Measurements from ENCODE around the gene DAPK2.
"Not testable (repeated sequence)": the region's sequence is repeated elsewhere in the genome, so short reads cannot be mapped to it uniquely, and the experiment has no call there.

DAPK2 gene

GRCh38 chr15:63977119-63977518 lies 69.2 kb downstream of the DAPK2 start:
- no peak for DNase-seq (ENCODE audit: low read depth in 2 of 2, low spot score in 1 of 2)

DNA sequence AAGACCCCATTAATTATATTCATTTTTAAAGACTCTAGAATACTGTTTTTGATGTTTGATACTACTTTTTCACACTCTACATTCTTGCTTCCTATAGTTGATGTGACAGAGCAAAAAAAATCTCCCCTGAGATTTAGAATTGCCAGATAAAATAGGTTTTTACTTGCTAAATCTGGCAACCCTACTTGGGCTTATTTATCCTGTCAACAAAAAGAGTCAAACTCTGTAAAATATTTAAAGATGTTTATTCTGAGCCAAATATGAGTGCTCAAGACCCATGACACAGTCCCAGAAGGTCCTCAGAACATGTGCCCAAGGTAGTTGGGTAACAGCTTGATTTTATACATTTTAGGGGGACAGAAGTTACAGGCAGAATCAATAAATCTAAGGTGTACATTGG lies 72.3 kb downstream of the DAPK2 start:
- DNase-seq (ENCODE audit: low read depth in 2 of 2, low spot score in 1 of 2) = no peak

DNA sequence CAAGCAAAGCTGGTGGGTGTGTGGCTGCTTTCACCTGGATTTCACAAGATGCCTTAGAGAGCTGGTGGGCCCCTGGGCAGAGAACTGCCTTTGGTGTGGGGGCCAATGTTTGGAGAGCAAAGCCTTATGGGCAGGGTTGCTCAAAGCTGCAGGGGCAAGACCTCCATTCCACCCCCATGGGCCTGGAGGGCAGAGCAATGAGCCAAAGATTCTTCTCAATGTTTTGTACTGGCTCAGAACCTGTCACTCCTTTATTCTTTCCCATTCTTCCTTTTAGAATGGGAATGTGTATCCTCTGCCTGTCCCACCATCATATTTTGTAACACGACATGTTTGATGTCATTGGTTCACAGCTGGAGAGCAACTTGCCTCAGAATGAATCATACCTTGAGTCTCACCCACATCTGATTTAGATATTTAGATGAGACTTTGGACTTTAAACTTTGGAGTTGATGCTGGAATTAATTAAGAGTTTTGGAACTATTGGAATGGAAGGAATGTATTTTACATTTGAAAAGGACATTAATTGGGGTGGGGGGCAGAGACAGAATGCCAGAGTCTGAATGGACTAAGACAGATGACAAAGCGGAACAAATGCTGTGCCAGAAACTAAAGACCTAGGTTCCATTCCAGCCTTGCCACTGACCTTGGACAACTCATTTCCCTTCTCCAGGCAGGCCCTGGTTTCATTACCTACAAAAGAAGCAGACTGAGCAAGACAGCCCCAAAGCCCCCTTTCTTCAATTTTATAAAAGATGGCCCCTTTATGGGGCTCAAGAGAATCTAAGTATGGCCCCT lies 72.9 kb downstream of the DAPK2 start:
- no peak for DNase-seq (ENCODE audit: low read depth in 2 of 2, low spot score in 1 of 2)

DNA sequence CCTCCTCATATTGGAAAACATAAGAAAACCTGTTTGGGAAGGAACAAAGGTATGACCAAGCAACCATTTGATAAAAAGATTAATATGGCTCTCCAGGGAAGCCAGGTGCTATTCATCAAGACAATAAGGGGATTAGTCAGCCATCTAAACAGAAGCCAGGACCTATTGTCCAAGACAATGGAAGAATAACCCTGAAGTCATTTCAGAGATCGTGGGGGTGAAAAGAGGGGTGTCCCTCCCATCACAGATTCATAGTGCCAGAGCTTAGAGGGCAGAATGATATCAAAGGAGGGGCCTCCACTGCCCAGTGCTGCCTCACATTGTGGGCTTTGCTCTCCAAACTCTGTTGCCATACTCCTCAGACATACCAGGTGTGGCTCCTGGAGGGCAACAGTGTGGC lies 73.5 kb downstream of the DAPK2 start:
- no peak for DNase-seq (ENCODE audit: low read depth in 2 of 2, low spot score in 1 of 2)

- no peak for DNase-seq (ENCODE audit: low read depth in 2 of 2, low spot score in 1 of 2)
Observed at GRCh38 chr15:63971904-63972303, 74.4 kb downstream of the DAPK2 start.

- peak in 1 of 2 donors; percentile 16 for DNase-seq (ENCODE audit: low read depth in 2 of 2, low spot score in 1 of 2)
Observed at GRCh38 chr15:63971427-63971805, 74.9 kb downstream of the DAPK2 start.

GRCh38 chr15:63970621-63971426 lies 75.5 kb downstream of the DAPK2 start:
- DNase-seq (ENCODE audit: low read depth in 2 of 2, low spot score in 1 of 2) = no peak

- DNase-seq (ENCODE audit: low read depth in 2 of 2, low spot score in 1 of 2) = no peak
Observed at GRCh38 chr15:63969652-63970421, 76.4 kb downstream of the DAPK2 start.

DNA sequence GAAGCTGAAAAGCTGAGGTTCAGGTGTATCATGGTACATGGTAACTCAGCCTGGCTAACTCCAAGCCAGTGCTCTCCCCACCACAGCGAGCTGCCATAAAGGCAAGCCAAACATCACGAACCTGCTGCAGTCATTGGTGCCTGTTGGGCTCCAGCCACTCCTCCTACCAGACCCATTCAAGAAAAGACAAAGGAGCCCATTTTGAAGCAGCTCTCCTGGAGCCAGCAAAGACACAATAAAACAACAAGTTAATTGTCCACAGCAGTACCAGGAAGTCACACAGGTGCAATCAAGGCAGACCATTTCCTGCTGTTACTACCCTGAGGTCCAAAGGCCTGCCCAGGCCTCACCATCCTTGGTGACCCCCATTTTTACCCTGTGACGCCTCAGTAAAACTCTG lies 77.6 kb downstream of the DAPK2 start:
- no peak for DNase-seq (ENCODE audit: low read depth in 2 of 2, low spot score in 1 of 2)

DNA sequence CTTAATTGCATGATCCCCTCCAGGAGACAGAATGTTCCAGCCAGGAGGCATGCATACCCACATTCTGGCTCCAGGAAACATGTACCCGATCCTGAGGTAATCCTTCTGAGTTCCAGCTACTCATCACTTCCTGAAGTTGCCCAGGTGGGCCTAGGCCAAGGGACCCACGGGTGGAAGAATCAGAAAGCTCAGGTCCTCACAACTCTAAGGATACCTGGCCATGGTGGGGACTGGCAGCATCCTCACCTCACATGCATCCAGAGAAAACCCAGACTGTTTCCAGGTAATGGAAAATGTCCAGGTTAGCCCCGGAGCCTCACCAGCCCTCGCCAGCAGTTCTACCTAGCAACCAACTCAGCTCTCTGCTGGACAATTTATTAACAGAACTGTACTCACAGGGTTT lies 78.2 kb downstream of the DAPK2 start:
- DNase-seq (ENCODE audit: low read depth in 2 of 2, low spot score in 1 of 2) = no peak

- DNase-seq (ENCODE audit: low read depth in 2 of 2, low spot score in 1 of 2) = no peak
Observed at GRCh38 chr15:63967616-63968015, 78.7 kb downstream of the DAPK2 start.

- DNase-seq (ENCODE audit: low read depth in 2 of 2, low spot score in 1 of 2) = not testable (repeated sequence)
Observed at GRCh38 chr15:63962947-63963721, 83.2 kb downstream of the DAPK2 start.

DNA sequence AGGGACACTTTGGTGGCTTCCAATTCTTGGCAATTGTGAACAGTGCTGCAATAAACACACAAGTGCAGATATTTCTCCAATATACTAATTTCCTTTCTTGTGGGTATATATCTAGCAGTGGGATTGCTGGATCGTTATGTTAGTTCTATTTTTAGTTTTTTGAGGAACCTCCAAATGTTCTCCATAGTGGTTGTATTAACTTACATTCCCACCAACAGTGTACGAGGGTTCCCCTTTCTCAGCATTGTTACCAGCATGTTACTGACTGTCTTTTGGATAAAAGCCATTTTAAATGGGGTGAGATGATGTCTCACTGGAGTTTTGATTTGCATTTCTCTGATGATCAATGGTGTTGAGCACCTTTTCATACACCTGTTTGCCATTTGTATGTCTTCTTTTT lies 92.8 kb downstream of the DAPK2 start:
- no peak for DNase-seq (ENCODE audit: low read depth in 2 of 2, low spot score in 1 of 2)

DNA sequence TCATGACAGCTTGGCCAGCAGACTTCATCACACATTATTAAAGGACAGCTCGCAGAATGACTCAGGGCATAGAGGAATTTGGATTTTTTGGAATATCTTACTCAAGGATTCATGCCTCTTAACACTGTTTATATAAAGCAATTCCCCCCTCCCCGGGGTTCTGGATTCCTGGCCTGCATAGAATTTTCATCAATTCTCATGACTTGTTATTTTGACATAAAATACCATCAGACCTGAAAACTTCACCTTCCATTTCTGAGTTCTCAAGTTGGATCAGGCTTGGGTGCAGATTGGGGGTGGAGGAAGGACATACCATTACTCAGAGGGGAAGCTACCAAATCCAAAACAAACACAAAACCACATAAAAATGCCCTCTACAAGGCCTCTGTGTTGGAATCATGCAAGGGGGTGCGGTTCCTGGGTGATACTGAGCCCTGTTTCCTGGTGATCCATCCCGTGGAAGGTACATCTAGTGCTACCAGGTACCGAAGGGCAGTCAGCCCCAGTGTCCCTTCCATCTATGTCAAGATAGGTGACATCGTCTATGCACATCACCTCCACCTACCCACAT lies 95.3 kb downstream of the DAPK2 start:
- DNase-seq (ENCODE audit: low read depth in 2 of 2, low spot score in 1 of 2) = no peak

GRCh38 chr15:63948971-63949370 lies 97.3 kb downstream of the DAPK2 start:
- DNase-seq (ENCODE audit: low read depth in 2 of 2, low spot score in 1 of 2) = no peak

DNA sequence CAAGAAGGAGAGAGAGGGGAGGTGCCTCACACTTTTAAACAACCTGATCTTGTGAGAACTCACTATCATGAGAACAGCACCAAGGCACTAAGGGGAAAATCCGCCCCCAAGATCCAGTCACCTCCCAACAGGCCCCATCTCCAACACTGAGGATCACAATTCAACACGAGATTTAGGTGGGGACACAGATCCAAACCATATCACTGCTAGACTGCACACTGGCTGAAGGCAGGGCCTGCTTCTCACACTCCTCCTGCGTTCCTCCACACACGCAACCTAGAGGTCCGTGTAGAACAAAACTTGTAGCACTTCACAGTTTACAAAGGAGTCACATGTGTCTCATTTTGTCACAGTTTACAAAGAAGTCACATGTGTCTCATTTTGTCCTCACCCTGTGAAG lies 97.8 kb downstream of the DAPK2 start:
- no peak for DNase-seq (ENCODE audit: low read depth in 2 of 2, low spot score in 1 of 2)

- DNase-seq (ENCODE audit: low read depth in 2 of 2, low spot score in 1 of 2) = no peak
Observed at GRCh38 chr15:63947228-63947627, 99.1 kb downstream of the DAPK2 start.

DNA sequence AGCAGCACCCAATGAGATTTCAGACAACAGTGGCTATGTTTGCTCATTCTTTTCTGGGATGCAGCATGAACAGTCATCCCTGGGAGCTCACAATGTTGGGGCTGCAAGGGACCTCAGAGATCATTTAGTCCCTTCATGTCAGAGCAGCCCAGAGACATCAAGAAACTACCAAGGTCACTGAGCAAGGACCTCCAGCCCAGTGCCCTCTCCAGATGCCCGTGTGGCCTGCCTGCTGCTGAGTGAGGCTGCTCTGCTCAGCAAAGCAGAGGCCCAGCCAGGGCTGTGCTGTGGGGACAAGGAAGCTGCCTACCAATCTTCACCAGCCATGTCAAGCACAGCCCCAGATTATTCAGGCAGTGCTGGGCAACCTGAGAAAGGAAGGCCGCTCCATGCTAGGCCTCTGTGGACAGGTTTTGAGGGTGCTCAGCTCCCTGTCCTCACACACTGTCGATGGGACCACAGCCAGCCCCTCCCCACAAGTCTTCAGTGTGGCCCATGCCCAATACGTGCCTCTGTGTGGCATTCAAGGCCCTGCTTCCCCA lies 99.7 kb downstream of the DAPK2 start:
- no peak for DNase-seq (ENCODE audit: low read depth in 2 of 2, low spot score in 1 of 2)

DNA sequence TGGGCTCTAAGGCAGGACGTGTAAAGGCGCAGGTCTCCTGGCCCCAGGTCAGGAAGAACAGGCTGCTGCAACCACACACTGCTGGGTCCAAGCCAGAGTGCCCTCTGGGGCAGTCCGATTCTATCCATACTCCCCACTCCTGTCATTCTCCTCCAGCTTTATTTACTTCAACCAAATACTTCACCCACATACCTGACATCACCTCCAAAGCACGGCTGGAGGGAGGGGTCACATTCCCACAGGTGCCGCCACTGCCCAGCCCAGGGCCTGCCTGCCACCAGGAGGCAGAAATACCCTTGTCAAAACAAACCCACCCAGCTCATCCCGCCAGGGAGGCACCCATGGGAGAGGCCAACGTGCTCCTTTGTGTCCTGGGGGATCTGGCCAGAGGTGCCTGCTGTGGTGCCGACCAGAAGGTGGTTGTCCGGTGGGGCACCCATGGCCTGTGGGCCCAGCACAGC lies 100.4 kb downstream of the DAPK2 start:
- no peak for DNase-seq (ENCODE audit: low read depth in 2 of 2, low spot score in 1 of 2)

Measured in stimulated activated CD8-positive, alpha-beta memory T cell treated with anti-CD3 and anti-CD28 coated beads, Interleukin-4, amount 100 ng/mL, for 1 hour (primary cell).